GM23338 (cell line): ENCODE results near the gene DIAPH1.

Source experiments
- CTCF ChIP-seq, 2 experiments: fragments of 200-600 bp in 1 of 2; sonication (generic) in 1 of 2; conservative IDR thresholded peaks; 2 replicates each; pipeline versions ENCODE4 v1.5.1 to v1.6.1; 2016 to 2017; ENCODE audit warnings: antibody characterized with exemption in 2 of 2, low read depth in 2 of 2, mild to moderate bottlenecking in 2 of 2, moderate library complexity in 1 of 2
- EZH2phosphoT487 ChIP-seq: fragments of 200-600 bp; sonication (generic); IDR thresholded peaks from one replicate; pipeline ENCODE4 v1.8.1; 2018; ENCODE audit warnings: antibody characterized with exemption; ENCODE audit not compliant: unreplicated experiment
- POLR2AphosphoS5 ChIP-seq: IDR thresholded peaks from 2 replicates; pipeline ENCODE4 v1.6.1; 2016; ENCODE audit warnings: antibody characterized with exemption, low read depth

DNA sequence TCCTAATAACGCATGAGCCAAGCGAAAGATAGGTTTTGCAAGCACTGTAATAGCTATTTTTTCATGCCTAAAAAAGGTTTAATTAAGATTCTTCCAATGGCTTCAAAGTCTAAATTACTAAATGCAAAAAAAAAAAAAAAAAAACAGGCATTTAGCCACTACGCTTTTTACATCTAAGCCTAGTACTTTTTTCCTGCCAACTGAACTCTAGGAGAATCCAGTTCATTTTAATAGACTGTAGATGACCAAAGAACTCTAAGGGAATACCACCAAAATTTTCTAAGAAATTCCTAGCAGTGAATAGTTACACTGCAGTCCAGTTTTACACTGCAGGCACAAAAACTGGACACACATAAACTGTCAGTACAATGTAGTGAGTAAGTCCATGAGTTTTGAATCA lies 9.8 kb downstream of the DIAPH1 start:
- TF ChIP-seq CTCF (conservative IDR thresholded peaks at IDR 0.05; ENCODE audit: low read depth in 2 of 2) (no peak), POLR2AphosphoS5 (no peak), EZH2phosphoT487 (no peak)
